ENCODE results near the gene ROR1.
A peak's percentile ranks its signal among the peaks of the same experiment; 100 is the strongest.

ROR1 gene

DNA sequence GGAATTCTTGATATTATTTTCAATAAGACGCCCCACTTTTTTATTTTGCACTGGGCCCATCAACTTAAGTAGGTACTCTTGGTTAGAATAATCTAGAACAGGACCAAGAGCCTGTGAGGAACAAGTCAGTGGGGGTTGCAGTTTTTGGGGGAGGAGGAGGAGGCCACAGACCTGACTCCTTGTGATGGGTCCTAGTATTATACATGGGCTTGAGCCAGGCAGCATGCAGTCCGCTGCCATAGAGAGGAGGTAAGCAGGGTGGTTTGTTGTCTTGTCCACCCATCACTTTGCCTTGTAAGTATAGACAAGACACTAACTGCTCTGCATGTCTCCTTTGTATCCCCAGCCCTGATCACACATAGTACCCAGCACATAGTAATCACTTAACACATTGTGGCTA is 24.5 kb downstream of the ROR1 start:
- Histone ChIP-seq H3K27me3 (no peaks in the 10 kb centered on the region), H3K4me1 (no peaks in the 10 kb centered on the region; the same call in 1 of the 2 replicates), H3K9me3 (no peaks in the 10 kb centered on the region), H3K4me3 (ENCODE audit: low read depth, low read length) (no peak overlapping the region), H3K36me3 (no peaks in the 10 kb centered on the region)
- TF ChIP-seq, protein P1, sequence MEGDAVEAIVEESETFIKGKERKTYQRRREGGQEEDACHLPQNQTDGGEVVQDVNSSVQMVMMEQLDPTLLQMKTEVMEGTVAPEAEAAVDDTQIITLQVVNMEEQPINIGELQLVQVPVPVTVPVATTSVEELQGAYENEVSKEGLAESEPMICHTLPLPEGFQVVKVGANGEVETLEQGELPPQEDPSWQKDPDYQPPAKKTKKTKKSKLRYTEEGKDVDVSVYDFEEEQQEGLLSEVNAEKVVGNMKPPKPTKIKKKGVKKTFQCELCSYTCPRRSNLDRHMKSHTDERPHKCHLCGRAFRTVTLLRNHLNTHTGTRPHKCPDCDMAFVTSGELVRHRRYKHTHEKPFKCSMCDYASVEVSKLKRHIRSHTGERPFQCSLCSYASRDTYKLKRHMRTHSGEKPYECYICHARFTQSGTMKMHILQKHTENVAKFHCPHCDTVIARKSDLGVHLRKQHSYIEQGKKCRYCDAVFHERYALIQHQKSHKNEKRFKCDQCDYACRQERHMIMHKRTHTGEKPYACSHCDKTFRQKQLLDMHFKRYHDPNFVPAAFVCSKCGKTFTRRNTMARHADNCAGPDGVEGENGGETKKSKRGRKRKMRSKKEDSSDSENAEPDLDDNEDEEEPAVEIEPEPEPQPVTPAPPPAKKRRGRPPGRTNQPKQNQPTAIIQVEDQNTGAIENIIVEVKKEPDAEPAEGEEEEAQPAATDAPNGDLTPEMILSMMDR (IDR thresholded peaks at IDR 0.05; ENCODE audit: low read depth, low read length), result no peak
- no peak for DNase-seq

DNA sequence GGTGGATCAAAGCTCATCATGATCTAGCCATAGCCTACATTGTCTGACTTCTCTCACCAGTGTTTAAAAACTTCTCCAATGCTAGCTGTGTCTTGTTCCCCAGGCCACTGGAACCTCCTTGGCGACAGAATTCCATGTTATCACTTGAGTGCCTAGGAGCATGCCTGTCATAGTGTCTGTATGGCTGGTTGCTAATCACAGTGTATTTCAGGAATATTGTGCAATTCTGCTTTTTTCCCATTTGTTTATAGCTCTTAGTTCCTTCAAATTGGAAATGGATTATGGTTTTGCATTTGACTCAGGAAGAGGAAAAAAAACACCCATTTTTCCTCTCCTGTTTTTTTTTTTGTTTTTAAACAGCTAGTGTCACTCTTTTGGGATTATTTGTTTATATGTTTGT is 25.5 kb downstream of the ROR1 start:
- no peak for DNase-seq
- Histone ChIP-seq H3K27me3 (no peaks in the 10 kb centered on the region), H3K36me3 (no peaks in the 10 kb centered on the region), H3K9me3 (no peaks in the 10 kb centered on the region), H3K4me1 (no peaks in the 10 kb centered on the region; the same call in 1 of the 2 replicates), H3K4me3 (ENCODE audit: low read depth, low read length) (no peak overlapping the region)
- TF ChIP-seq, protein P1 (IDR thresholded peaks at IDR 0.05; ENCODE audit: low read depth, low read length), result no peak

DNA sequence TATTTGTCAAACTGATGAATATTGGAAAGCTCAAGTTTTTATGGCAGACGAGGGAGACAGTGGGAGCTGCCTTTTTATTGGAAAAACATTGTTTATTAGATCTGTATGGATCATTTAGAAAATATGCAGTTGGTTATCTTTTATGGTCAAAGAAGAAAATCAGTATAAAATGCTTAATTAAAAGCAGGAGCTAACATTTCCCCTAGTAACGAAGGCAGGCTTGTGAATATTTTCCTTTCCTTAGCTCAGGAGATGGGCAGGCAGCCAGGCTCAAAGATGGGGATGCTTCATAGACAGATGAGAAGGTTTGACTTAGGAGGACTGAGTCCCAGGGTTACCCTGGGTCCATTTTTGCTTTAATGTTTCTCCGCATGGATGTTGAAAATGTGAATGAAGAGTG is 26.0 kb downstream of the ROR1 start:
- no peak for DNase-seq
- H3K27me3 ChIP-seq, result no peaks in the 10 kb centered on the region
- H3K9me3 ChIP-seq, result no peaks in the 10 kb centered on the region
- H3K4me1 ChIP-seq, result no peaks in the 10 kb centered on the region; the same call in 1 of the 2 replicates
- no peaks in the 10 kb centered on the region for H3K36me3 ChIP-seq
- H3K4me3 ChIP-seq (ENCODE audit: low read depth, low read length), result no peak overlapping the region
- TF ChIP-seq, protein P1 (IDR thresholded peaks at IDR 0.05; ENCODE audit: low read depth, low read length), result no peak

DNA sequence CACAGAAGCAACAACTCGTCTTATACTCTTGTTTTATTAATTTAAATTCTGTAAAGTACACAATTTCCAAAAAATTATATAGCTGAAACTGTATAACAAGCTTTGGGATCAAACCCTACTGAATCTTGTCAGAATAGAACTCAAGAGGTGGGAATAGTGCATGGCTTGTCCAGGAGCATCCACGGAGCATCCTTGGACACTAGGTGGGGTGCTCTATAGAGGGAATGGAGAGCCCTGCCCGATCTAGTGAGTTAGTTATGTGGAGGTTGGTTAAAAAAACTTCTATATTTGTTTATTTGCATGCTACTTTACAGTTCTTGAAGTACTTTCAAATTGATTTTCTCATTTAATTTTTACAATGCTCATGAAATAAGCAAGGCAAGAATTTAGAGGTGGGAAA is 28.3 kb downstream of the ROR1 start:
- Histone ChIP-seq H3K27me3 (no peaks in the 10 kb centered on the region), H3K36me3 (no peaks in the 10 kb centered on the region), H3K4me1 (peaks cover 2% of the 10 kb centered on the region; the same call in 1 of the 2 replicates), H3K4me3 (ENCODE audit: low read depth, low read length) (no peak overlapping the region), H3K9me3 (no peaks in the 10 kb centered on the region)
- TF ChIP-seq, protein P1 (IDR thresholded peaks at IDR 0.05; ENCODE audit: low read depth, low read length), result peak; percentile 25; the same call in 1 of the 2 replicates
- no peak for DNase-seq

DNA sequence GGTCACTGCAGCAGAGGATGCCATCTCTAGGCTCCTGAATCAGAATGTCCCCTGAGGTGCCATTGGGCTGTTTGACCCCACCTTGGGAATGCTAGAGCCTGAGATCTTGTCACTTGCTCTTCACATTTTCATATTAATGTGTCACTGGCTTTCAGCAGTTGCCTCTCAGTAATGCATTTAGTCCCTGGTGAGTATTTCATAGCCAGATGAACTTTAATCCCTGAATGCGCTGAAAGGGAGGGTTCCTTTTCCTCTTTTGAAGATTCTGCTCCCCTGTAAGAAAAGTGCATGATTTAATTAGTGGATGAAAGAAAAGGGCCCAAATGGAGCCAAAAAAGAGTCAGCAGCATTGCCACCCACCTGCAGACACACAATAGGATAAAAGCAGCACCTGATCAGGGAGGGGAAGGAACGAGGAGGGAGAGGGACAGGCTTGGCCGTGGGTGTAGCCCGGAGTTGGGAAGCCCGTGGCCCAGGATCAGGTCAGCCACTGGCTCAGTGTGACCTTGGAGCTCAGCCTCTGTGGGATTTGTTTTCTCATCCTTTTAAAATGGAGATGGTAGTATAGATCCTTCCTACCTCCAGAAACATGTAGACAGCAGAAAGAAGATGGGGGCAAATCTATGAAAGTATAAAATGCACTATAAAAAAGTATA is 31.1 kb downstream of the ROR1 start:
- no peak overlapping the region for H3K4me3 ChIP-seq (ENCODE audit: low read depth, low read length)
- no peaks in the 10 kb centered on the region for H3K9me3 ChIP-seq
- H3K27me3 ChIP-seq, result no peaks in the 10 kb centered on the region
- H3K4me1 ChIP-seq, result 0 out of 2 replicates have a peak, but pooled peaks cover 2% of the 10 kb centered on the region
- TF ChIP-seq, protein P1 (IDR thresholded peaks at IDR 0.05; ENCODE audit: low read depth, low read length), result no peak
- no peak for DNase-seq
- no peaks in the 10 kb centered on the region for H3K36me3 ChIP-seq

DNA sequence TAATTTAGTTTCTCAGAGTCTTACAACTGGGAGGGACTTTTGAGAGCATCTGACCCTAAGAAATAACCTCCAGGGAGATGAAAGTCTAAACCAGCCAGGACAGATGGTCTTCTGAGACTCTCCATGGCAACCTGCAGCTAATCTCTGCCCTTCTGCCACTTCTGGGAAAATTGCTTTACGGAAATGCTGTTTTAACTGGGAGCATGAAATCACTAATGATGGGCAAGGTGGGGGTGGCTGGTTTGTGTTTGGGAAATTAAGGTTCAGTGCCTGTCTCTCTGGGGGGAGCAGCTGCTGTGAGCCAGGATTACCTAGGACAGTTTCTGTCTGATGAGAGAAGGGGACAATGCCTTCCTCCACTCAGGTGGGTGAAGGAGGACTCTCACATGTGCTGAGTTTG is 33.2 kb downstream of the ROR1 start:
- TF ChIP-seq, protein P1 (IDR thresholded peaks at IDR 0.05; ENCODE audit: low read depth, low read length), result no peak
- Histone ChIP-seq H3K4me1 (0 out of 2 replicates have a peak, but pooled peaks cover 2% of the 10 kb centered on the region), H3K36me3 (no peaks in the 10 kb centered on the region), H3K4me3 (ENCODE audit: low read depth, low read length) (no peak overlapping the region), H3K9me3 (no peaks in the 10 kb centered on the region), H3K27me3 (no peaks in the 10 kb centered on the region)
- no peak for DNase-seq
